GM23248 (cell line): ENCODE results near the gene PID1.

Experiments used
- EZH2 ChIP-seq: fragments of 200-600 bp; sonication (generic); IDR thresholded peaks from 2 replicates; pipeline ENCODE4 v1.6.1; 2018; ENCODE audit warnings: antibody characterized with exemption, mild to moderate bottlenecking; ENCODE audit not compliant: insufficient read depth, poor library complexity, severe bottlenecking
- EZH2phosphoT487 ChIP-seq: fragments of 200-600 bp; sonication (generic); IDR thresholded peaks from 2 replicates; pipeline ENCODE4 v1.6.1; 2018; ENCODE audit warnings: antibody characterized with exemption, moderate library complexity, mild to moderate bottlenecking, low read depth; ENCODE audit not compliant: insufficient read depth

DNA sequence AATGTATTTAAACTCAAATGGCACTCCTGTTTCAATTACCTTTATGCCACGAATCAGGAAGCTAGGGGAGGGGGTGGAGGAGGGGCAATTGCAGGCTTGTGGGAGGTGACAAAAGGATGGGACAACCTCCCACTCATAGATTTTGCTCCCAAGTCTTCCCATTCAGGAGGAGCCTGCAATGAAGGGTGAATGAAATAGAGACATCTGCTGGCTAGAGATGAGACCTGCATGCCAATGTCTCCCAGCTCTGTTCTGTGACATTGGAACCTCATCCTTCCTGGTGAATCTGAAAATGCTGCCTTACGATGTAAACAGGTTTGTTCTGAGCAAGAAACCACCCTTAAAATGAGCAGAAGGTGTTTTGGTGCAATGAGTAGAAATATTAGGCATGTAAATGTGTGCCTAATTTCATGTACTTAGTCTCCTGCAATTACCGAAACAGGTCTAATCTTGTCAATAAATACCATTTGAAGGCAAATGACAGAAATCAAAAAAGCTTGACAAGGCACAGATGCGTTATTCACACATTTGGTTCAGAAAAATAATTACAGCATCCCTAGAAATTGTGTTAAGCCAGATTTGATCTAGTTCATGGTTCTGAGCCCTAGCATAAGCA is 2.7 kb upstream of the PID1 start:
- no peak for TF ChIP-seq EZH2
- TF ChIP-seq EZH2phosphoT487, result no peak
